Stimulated activated CD8-positive, alpha-beta memory T cell treated with anti-CD3 and anti-CD28 coated beads, Interleukin-15, amount 100 ng/mL, for 4 hours (primary cell): ENCODE measurements around the gene MAP3K13.

Experiments used
- DNase-seq, 2 donors: peaks; one replicate each; pipeline ENCODE4 v3.0.0-alpha.2; 2020; ENCODE audit warnings: low read depth in 2 of 2

The MAP3K13 gene

GRCh38 chr3:185362850-185363661 lies at the start of gene MAP3K13:
TSS of gene MAP3K13 (plus strand) at chr3:185363136. CDS start at chr3:185428582, 65,446 bp downstream.
- DNase-seq: no peak

- DNase-seq: no peak
These were observed 49.2 kb upstream of the MAP3K13 start for GRCh38 chr3:185313693-185314246.

- DNase-seq: no peak
These were observed 46.1 kb upstream of the MAP3K13 start for GRCh38 chr3:185316740-185317412.

GRCh38 chr3:185317674-185318073 lies 45.3 kb upstream of the MAP3K13 start:
- no peak for DNase-seq

- no peak for DNase-seq
These were observed 44.8 kb upstream of the MAP3K13 start for GRCh38 chr3:185318141-185318540.

- no peak for DNase-seq
These were observed 43.1 kb upstream of the MAP3K13 start for GRCh38 chr3:185319801-185320200.

GRCh38 chr3:185320949-185321348 lies 42.0 kb upstream of the MAP3K13 start:
- DNase-seq: no peak

- no peak for DNase-seq
These were observed 40.7 kb upstream of the MAP3K13 start for GRCh38 chr3:185322101-185322719.

- DNase-seq: no peak
These were observed 36.8 kb upstream of the MAP3K13 start for GRCh38 chr3:185325946-185326791.

- DNase-seq: no peak
These were observed 35.9 kb upstream of the MAP3K13 start for GRCh38 chr3:185327062-185327461.

GRCh38 chr3:185328324-185329004 lies 34.5 kb upstream of the MAP3K13 start:
- no peak for DNase-seq

GRCh38 chr3:185330238-185330637 lies 32.7 kb upstream of the MAP3K13 start:
- DNase-seq: no peak

- DNase-seq: no peak
These were observed 32.3 kb upstream of the MAP3K13 start for GRCh38 chr3:185330644-185331043.

GRCh38 chr3:185332026-185332735 lies 30.8 kb upstream of the MAP3K13 start:
- no peak for DNase-seq

- DNase-seq: no peak
These were observed 27.1 kb upstream of the MAP3K13 start for GRCh38 chr3:185335799-185336198.

- no peak for DNase-seq
These were observed 25.6 kb upstream of the MAP3K13 start for GRCh38 chr3:185337231-185337816.

- DNase-seq: no peak
These were observed 23.0 kb upstream of the MAP3K13 start for GRCh38 chr3:185339945-185340344.

GRCh38 chr3:185340751-185341150 lies 22.2 kb upstream of the MAP3K13 start:
- no peak for DNase-seq

GRCh38 chr3:185341616-185342458 lies 21.1 kb upstream of the MAP3K13 start:
- no peak for DNase-seq
